NCI-H526 (cell line): ENCODE measurements around the gene GNG2.
A peak's percentile ranks its signal among the peaks of the same experiment; 100 is the strongest.

ENCODE experiments used
- DNase-seq, 2 experiments: peaks; one replicate each; lab custom pipeline; 2025; lab: John Stamatoyannopoulos, UW

GNG2 gene

GRCh38 chr14:51993285-51993920, 133.0 kb downstream of the GNG2 start:
- no peak for DNase-seq

- peak in 1 of 2 experiments; percentile 24 for DNase-seq
These were observed 135.8 kb downstream of the GNG2 start for GRCh38 chr14:51996148-51996746.

GRCh38 chr14:51998348-51998747, 137.9 kb downstream of the GNG2 start:
- no peak for DNase-seq

GRCh38 chr14:51999084-51999483, 138.7 kb downstream of the GNG2 start:
- DNase-seq: no peak

- no peak for DNase-seq
These were observed 139.7 kb downstream of the GNG2 start for GRCh38 chr14:52000019-52000582.

GRCh38 chr14:52000696-52001095, 140.3 kb downstream of the GNG2 start:
- DNase-seq: no peak

- no peak for DNase-seq
These were observed 142.1 kb downstream of the GNG2 start for GRCh38 chr14:52002542-52002941.

GRCh38 chr14:52003324-52003723, 142.9 kb downstream of the GNG2 start:
- no peak for DNase-seq

GRCh38 chr14:52005625-52006024, 145.2 kb downstream of the GNG2 start:
- no peak for DNase-seq

GRCh38 chr14:52006361-52006760, 145.9 kb downstream of the GNG2 start:
- no peak for DNase-seq

- DNase-seq: no peak
These were observed 146.8 kb downstream of the GNG2 start for GRCh38 chr14:52007211-52007610.

GRCh38 chr14:52007637-52008036, 147.2 kb downstream of the GNG2 start:
- DNase-seq: no peak

GRCh38 chr14:52008136-52008535, 147.7 kb downstream of the GNG2 start:
- no peak for DNase-seq

GRCh38 chr14:52010173-52010693, 149.8 kb downstream of the GNG2 start:
- DNase-seq: no peak

GRCh38 chr14:52011523-52011922, 151.1 kb downstream of the GNG2 start:
- DNase-seq: no peak

- DNase-seq: no peak
These were observed 152.2 kb downstream of the GNG2 start for GRCh38 chr14:52012635-52013034.

- DNase-seq: peak in 1 of 2 experiments; percentile 43
These were observed 153.7 kb downstream of the GNG2 start for GRCh38 chr14:52013984-52014600.

GRCh38 chr14:52014601-52015267, 154.3 kb downstream of the GNG2 start:
- no peak for DNase-seq

- DNase-seq: peak in 1 of 2 experiments; percentile 22
These were observed 155.1 kb downstream of the GNG2 start for GRCh38 chr14:52015411-52016030.

- no peak for DNase-seq
These were observed 157.8 kb downstream of the GNG2 start for GRCh38 chr14:52018252-52018651.

- DNase-seq: no peak
These were observed 158.6 kb downstream of the GNG2 start for GRCh38 chr14:52018970-52019369.
